Thyroid gland (tissue), 4 donors: ENCODE data around the gene ATP2B1.

Source experiments
- POLR2A ChIP-seq, 2 donors: fragments of 450-650 bp; IDR thresholded peaks; one replicate each; pipeline ENCODE4 v1.6.1; 2017; ENCODE audit warnings: antibody characterized with exemption in 2 of 2, mild to moderate bottlenecking in 2 of 2, moderate library complexity in 1 of 2
- TF ChIP-seq, protein P1 (sequence below), 6 experiments: fragments of 200-600 bp in 3 of 6; fragments of 450-650 bp in 3 of 6; sonication (generic) in 3 of 6; IDR thresholded peaks; one replicate each; pipeline ENCODE4 v1.5.1; 2016 to 2019; ENCODE audit warnings: antibody characterized with exemption in 6 of 6, mild to moderate bottlenecking in 2 of 6, inconsistent platforms in 1 of 6, moderate library complexity in 1 of 6

DNA sequence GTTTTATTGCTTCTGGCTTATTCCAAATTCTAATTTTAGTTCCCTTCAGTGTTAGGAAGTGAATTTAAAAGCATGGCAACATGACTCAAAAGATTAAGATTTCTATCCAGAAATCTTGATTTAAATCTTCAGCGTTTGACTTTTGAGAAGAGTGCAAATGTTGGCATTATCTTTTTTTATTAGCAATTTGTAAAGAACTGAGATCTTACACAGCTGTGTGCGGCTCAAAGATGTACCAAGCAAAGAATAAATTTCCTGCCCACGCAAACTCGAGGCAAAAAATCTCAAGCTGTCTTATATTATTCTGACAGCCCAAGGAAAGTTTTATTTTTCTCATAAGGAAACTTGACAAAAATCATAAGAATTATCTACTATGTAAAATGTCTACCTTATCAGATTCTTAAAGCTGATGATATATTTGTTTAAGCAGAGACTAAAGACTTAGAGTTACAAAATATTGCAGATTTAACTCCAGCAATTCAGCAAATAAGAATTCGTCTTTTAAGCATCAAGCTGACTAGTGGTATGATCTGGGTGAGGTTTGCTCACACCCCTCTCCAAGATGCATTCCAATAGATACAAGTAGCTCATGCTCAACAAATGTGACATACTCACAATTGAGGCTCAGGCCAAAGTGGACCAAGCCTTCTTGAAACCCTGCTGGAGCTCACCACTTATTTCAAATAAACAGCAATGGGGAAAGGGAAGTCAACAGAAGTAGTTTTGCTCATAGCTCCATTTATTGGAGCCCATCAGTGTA is 135.4 kb downstream of the ATP2B1 start:
- TF ChIP-seq POLR2A (IDR thresholded peaks at IDR 0.05): no peak
- TF ChIP-seq, protein P1, sequence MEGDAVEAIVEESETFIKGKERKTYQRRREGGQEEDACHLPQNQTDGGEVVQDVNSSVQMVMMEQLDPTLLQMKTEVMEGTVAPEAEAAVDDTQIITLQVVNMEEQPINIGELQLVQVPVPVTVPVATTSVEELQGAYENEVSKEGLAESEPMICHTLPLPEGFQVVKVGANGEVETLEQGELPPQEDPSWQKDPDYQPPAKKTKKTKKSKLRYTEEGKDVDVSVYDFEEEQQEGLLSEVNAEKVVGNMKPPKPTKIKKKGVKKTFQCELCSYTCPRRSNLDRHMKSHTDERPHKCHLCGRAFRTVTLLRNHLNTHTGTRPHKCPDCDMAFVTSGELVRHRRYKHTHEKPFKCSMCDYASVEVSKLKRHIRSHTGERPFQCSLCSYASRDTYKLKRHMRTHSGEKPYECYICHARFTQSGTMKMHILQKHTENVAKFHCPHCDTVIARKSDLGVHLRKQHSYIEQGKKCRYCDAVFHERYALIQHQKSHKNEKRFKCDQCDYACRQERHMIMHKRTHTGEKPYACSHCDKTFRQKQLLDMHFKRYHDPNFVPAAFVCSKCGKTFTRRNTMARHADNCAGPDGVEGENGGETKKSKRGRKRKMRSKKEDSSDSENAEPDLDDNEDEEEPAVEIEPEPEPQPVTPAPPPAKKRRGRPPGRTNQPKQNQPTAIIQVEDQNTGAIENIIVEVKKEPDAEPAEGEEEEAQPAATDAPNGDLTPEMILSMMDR (IDR thresholded peaks at IDR 0.05): no peak
